ENCODE results near the gene RIT1. TPM values are rescaled to one million over a fixed set of nuclear protein-coding genes. Genes with fewer than 3 reads are reported as not detected.

The RIT1 gene
- total and polyA plus RNA-seq, 4 donors = 15.8 to 58.2 (median 42.5) TPM

DNA sequence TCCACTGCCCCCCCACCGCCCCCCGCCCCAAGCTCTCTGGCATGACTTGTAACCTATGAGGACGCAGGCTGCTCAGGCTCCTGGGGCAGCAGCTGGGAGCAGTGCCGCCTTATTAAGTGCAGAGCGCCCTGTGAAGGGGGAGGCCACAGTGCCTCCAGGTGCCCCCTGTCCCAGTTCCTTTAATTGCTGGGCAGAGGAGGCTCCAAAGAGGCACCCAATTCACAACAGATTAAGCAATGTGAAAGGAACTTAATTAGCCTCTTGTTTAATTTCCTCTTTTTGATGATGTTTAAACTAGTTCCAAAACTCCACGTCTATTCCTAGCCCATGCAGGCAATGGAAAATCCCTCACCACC lies 33.3 kb upstream of the RIT1 start:
- 36 to 48% methylated on average over 6 of the region's 6 CpGs for WGBS, 2 donors
- Histone ChIP-seq H3K9me3 (ENCODE audit: control insufficient read depth in 4 of 4, insufficient read depth in 3 of 4, low read length in 3 of 4) (no peaks in the 10 kb centered on the region), H3K9ac (ENCODE audit: insufficient read depth in 1 of 2, low read length in 2 of 2) (no peak overlapping the region), H3K36me3 (ENCODE audit: control insufficient read depth in 4 of 4, insufficient read depth in 4 of 4, low read length in 4 of 4) (peaks cover 0 to 23% (median 15%) of the 10 kb centered on the region in 4 donors), H3K4me1 (ENCODE audit: control insufficient read depth in 5 of 5, insufficient read depth in 5 of 5, low read length in 5 of 5) (peaks cover 0 to 26% (median 17%) of the 10 kb centered on the region in 5 donors), H3K4me3 (no peak overlapping the region), H3K27me3 (ENCODE audit: control insufficient read depth in 3 of 3, insufficient read depth in 3 of 3, low read length in 2 of 3) (no peaks in the 10 kb centered on the region), H3K27ac (ENCODE audit: low read depth in 1 of 2, low read length in 1 of 2) (peak overlapping the region in 1 of 2 donors; percentile 32)
- DNase-seq (no peak), ATAC-seq (ENCODE audit: insufficient read depth, low FRiP score) (no peak)
- no peak for TF ChIP-seq CTCF (IDR thresholded peaks at IDR 0.05; ENCODE audit: control extremely low read depth, extremely low read depth)

GRCh38 chr1:155942578-155943141 lies 31.5 kb upstream of the RIT1 start:
- ATAC-seq (ENCODE audit: insufficient read depth, low FRiP score) (no peak), DNase-seq (no peak)
- Histone ChIP-seq H3K4me1 (ENCODE audit: control insufficient read depth in 5 of 5, insufficient read depth in 5 of 5, low read length in 5 of 5) (peaks cover 0 to 26% (median 17%) of the 10 kb centered on the region in 5 donors), H3K9ac (ENCODE audit: insufficient read depth in 1 of 2, low read length in 2 of 2) (no peak overlapping the region), H3K4me3 (no peak overlapping the region), H3K9me3 (ENCODE audit: control insufficient read depth in 4 of 4, insufficient read depth in 3 of 4, low read length in 3 of 4) (no peaks in the 10 kb centered on the region), H3K27me3 (ENCODE audit: control insufficient read depth in 3 of 3, insufficient read depth in 3 of 3, low read length in 2 of 3) (no peaks in the 10 kb centered on the region), H3K36me3 (ENCODE audit: control insufficient read depth in 4 of 4, insufficient read depth in 4 of 4, low read length in 4 of 4) (peaks cover 0 to 15% (median 8%) of the 10 kb centered on the region in 4 donors), H3K27ac (ENCODE audit: low read depth in 1 of 2, low read length in 1 of 2) (peak overlapping the region in 1 of 2 donors; percentile 87)
- TF ChIP-seq CTCF (IDR thresholded peaks at IDR 0.05; ENCODE audit: control extremely low read depth, extremely low read depth) = no peak
- 79 to 85% methylated on average over 11 of the region's 11 CpGs for WGBS, 2 donors

DNA sequence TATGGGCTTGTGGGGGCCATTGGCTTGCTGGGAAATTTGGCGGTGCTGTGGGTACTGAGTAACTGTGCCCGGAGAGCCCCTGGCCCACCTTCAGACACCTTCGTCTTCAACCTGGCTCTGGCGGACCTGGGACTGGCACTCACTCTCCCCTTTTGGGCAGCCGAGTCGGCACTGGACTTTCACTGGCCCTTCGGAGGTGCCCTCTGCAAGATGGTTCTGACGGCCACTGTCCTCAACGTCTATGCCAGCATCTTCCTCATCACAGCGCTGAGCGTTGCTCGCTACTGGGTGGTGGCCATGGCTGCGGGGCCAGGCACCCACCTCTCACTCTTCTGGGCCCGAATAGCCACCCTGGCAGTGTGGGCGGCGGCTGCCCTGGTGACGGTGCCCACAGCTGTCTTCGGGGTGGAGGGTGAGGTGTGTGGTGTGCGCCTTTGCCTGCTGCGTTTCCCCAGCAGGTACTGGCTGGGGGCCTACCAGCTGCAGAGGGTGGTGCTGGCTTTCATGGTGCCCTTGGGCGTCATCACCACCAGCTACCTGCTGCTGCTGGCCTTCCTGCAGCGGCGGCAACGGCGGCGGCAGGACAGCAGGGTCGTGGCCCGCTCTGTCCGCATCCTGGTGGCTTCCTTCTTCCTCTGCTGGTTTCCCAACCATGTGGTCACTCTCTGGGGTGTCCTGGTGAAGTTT lies 30.8 kb upstream of the RIT1 start:
- Histone ChIP-seq H3K27me3 (ENCODE audit: control insufficient read depth in 3 of 3, insufficient read depth in 3 of 3, low read length in 2 of 3) (no peaks in the 10 kb centered on the region), H3K27ac (ENCODE audit: low read depth in 1 of 2, low read length in 1 of 2) (peak overlapping the region in 1 of 2 donors; percentile 87), H3K9ac (ENCODE audit: insufficient read depth in 1 of 2, low read length in 2 of 2) (no peak overlapping the region), H3K4me1 (ENCODE audit: control insufficient read depth in 5 of 5, insufficient read depth in 5 of 5, low read length in 5 of 5) (peaks cover 0 to 26% (median 17%) of the 10 kb centered on the region in 5 donors), H3K36me3 (ENCODE audit: control insufficient read depth in 4 of 4, insufficient read depth in 4 of 4, low read length in 4 of 4) (peaks cover 0 to 10% (median 2%) of the 10 kb centered on the region in 4 donors), H3K4me3 (no peak overlapping the region), H3K9me3 (ENCODE audit: control insufficient read depth in 4 of 4, insufficient read depth in 3 of 4, low read length in 3 of 4) (no peaks in the 10 kb centered on the region)
- 68 to 73% methylated on average over 29 of the region's 29 CpGs for WGBS, 2 donors
- DNase-seq (no peak), ATAC-seq (ENCODE audit: insufficient read depth, low FRiP score) (no peak)
- no peak for TF ChIP-seq CTCF (IDR thresholded peaks at IDR 0.05; ENCODE audit: control extremely low read depth, extremely low read depth)

All from lung (tissue), 12 donors.